H9 (cell line): ENCODE data around the gene EPN1. TPM values are rescaled to one million over a fixed set of nuclear protein-coding genes. Genes with fewer than 3 reads are reported as not detected.
A peak's percentile ranks its signal among the peaks of the same experiment; 100 is the strongest.

Experiments
- DNase-seq: peaks from one replicate; pipeline ENCODE4 v3.0.0-alpha.2; 2017
- H2AFZ ChIP-seq: one replicate; pipeline ENCODE4 v1.6.1; 2013; ENCODE audit warnings: mild to moderate bottlenecking, low read length, control low read depth, moderate library complexity
- H2AK5ac ChIP-seq: 2 replicates; pipeline ENCODE4 v1.6.1; 2013; ENCODE audit warnings: low read length, control low read depth, mixed read lengths; ENCODE audit not compliant: insufficient read length
- H2BK120ac ChIP-seq: one replicate; pipeline ENCODE4 v1.6.1; 2013; ENCODE audit warnings: low read depth, mild to moderate bottlenecking, low read length, control low read depth, inconsistent platforms; ENCODE audit not compliant: poor library complexity, severe bottlenecking
- H2BK12ac ChIP-seq: 2 replicates; pipeline ENCODE4 v1.6.1; 2013; ENCODE audit warnings: low read length, control low read depth, mixed read lengths, low read depth; ENCODE audit not compliant: insufficient read length
- H2BK15ac ChIP-seq: 2 replicates; pipeline ENCODE4 v1.6.1; 2013; ENCODE audit warnings: low read depth, low read length, control low read depth
- H2BK20ac ChIP-seq: one replicate; pipeline ENCODE4 v1.6.1; 2013; ENCODE audit warnings: low read depth, mild to moderate bottlenecking, low read length, control low read depth, inconsistent platforms; ENCODE audit not compliant: poor library complexity, severe bottlenecking
- H2BK5ac ChIP-seq: 2 replicates; pipeline ENCODE4 v1.6.1; 2013; ENCODE audit warnings: low read length, control low read depth, mixed read lengths; ENCODE audit not compliant: insufficient read length
- H3K14ac ChIP-seq: 2 replicates; pipeline ENCODE4 v1.6.1; 2013; ENCODE audit warnings: low read length, control low read depth; ENCODE audit not compliant: insufficient read depth
- H3K18ac ChIP-seq: 2 replicates; pipeline ENCODE4 v1.6.1; 2013; ENCODE audit warnings: low read depth, mild to moderate bottlenecking, mixed read lengths, low read length, control low read depth; ENCODE audit not compliant: insufficient read length
- H3K23ac ChIP-seq: 2 replicates; pipeline ENCODE4 v1.6.1; 2013; ENCODE audit warnings: low read length, control low read depth, mixed read lengths, low read depth; ENCODE audit not compliant: insufficient read length
- H3K23me2 ChIP-seq: 2 replicates; pipeline ENCODE4 v1.6.1; 2013; ENCODE audit warnings: low read depth, mild to moderate bottlenecking, mixed read lengths, low read length, control low read depth; ENCODE audit not compliant: insufficient read length, poor library complexity, severe bottlenecking
- H3K27ac ChIP-seq: 2 replicates; pipeline ENCODE4 v1.5.1; 2013; ENCODE audit warnings: low read length, control low read depth, mixed read lengths, low read depth; ENCODE audit not compliant: insufficient read length
- H3K27me3 ChIP-seq: 2 replicates; pipeline ENCODE4 v1.6.1; 2013; ENCODE audit warnings: low read length, control low read depth, inconsistent platforms; ENCODE audit not compliant: insufficient read depth
- H3K4ac ChIP-seq: 2 replicates; pipeline ENCODE4 v1.6.1; 2013; ENCODE audit warnings: low read depth, mild to moderate bottlenecking, control low read depth, inconsistent platforms, low read length, moderate library complexity
- H3K4me1 ChIP-seq: 2 replicates; pipeline ENCODE4 v1.6.1; 2013; ENCODE audit warnings: low read length, control low read depth, inconsistent platforms; ENCODE audit not compliant: insufficient read depth
- H3K4me2 ChIP-seq: 2 replicates; pipeline ENCODE4 v1.6.1; 2013; ENCODE audit warnings: low read length, control low read depth, mixed read lengths; ENCODE audit not compliant: insufficient read length, insufficient read depth
- H3K56ac ChIP-seq: 2 replicates; pipeline ENCODE4 v1.6.1; 2013; ENCODE audit warnings: low read depth, mild to moderate bottlenecking, mixed read lengths, low read length, control low read depth; ENCODE audit not compliant: insufficient read length
- H3K79me1 ChIP-seq: 2 replicates; pipeline ENCODE4 v1.6.1; 2013; ENCODE audit warnings: low read depth, mild to moderate bottlenecking, moderate library complexity, low read length, control low read depth, inconsistent platforms; ENCODE audit not compliant: insufficient read depth, poor library complexity, severe bottlenecking
- H3K79me2 ChIP-seq: 2 replicates; pipeline ENCODE4 v1.6.1; 2013; ENCODE audit warnings: low read length, control low read depth, inconsistent platforms; ENCODE audit not compliant: insufficient read depth
- H3K9ac ChIP-seq: 2 replicates; pipeline ENCODE4 v1.6.1; 2013; ENCODE audit warnings: low read length, control low read depth, mixed read lengths; ENCODE audit not compliant: insufficient read length; ENCODE audit errors: extremely low read depth
- H3K9me3 ChIP-seq: one replicate; pipeline ENCODE4 v1.6.1; 2013; ENCODE audit warnings: low read depth, low read length, inconsistent platforms; ENCODE audit not compliant: control insufficient read depth
- H3T11ph ChIP-seq: one replicate; pipeline ENCODE4 v1.6.1; 2013; ENCODE audit warnings: mild to moderate bottlenecking, low read length, control low read depth, inconsistent platforms
- H4K20me1 ChIP-seq: one replicate; pipeline ENCODE4 v1.6.1; 2013; ENCODE audit not compliant: control insufficient read depth, insufficient read length, insufficient read depth
- H4K5ac ChIP-seq: 2 replicates; pipeline ENCODE4 v1.6.1; 2013; ENCODE audit warnings: low read depth, mild to moderate bottlenecking, mixed read lengths, low read length, control low read depth; ENCODE audit not compliant: insufficient read length
- H4K8ac ChIP-seq: replicated peaks from 2 replicates; pipeline ENCODE4 v1.6.1; 2013; ENCODE audit warnings: low read length, control low read depth, mixed read lengths, low read depth; ENCODE audit not compliant: insufficient read length
- H4K91ac ChIP-seq: 2 replicates; pipeline ENCODE4 v1.6.1; 2013; ENCODE audit warnings: low read depth, mild to moderate bottlenecking, moderate library complexity, mixed read lengths, low read length, control low read depth; ENCODE audit not compliant: insufficient read length
- H3K27ac Mint-ChIP-seq, 3 experiments: 2 replicates in 2 of 3; 3 replicates in 1 of 3; pipeline ENCODE4 v1.8.0; 2020 to 2021; ENCODE audit warnings: mixed read lengths in 3 of 3, mild to moderate bottlenecking in 1 of 3, moderate library complexity in 1 of 3
- H3K27me3 Mint-ChIP-seq: 2 replicates; pipeline ENCODE4 v1.8.0; 2021; ENCODE audit warnings: low read depth, mild to moderate bottlenecking, moderate library complexity, mixed read lengths
- H3K36me3 Mint-ChIP-seq, 3 experiments: 2 replicates in 2 of 3; 3 replicates in 1 of 3; pipeline ENCODE4 v1.8.0; 2020 to 2021; ENCODE audit warnings: low read depth in 3 of 3, mixed read lengths in 3 of 3; ENCODE audit not compliant: insufficient read depth in 1 of 3
- H3K4me1 Mint-ChIP-seq, 2 experiments: 2 replicates each; pipeline ENCODE4 v1.8.0; 2020; ENCODE audit warnings: mixed read lengths in 2 of 2
- H3K4me3 Mint-ChIP-seq, 2 experiments: 2 replicates in 1 of 2; 3 replicates in 1 of 2; pipeline ENCODE4 v1.8.0; 2020 to 2021; ENCODE audit warnings: mild to moderate bottlenecking in 2 of 2, mixed read lengths in 2 of 2, moderate library complexity in 1 of 2
- H3K9me3 Mint-ChIP-seq, 2 experiments: 2 replicates in 1 of 2; 3 replicates in 1 of 2; pipeline ENCODE4 v1.8.0; 2020; ENCODE audit warnings: mild to moderate bottlenecking in 2 of 2, mixed read lengths in 2 of 2, moderate library complexity in 1 of 2
- WGBS: extraction: QIAGEN DNeasy Blood & Tissue Kit; methylation state at CpG from one replicate; pipeline ENCODE4 v1.1.7; 2013; ENCODE audit warnings: missing lambda C conversion rate, low lambda C conversion rate, mixed read lengths; ENCODE audit not compliant: insufficient read length; ENCODE audit errors: extremely low coverage; 5-methylcytosine and 5-hydroxymethylcytosine counted together
- total RNA-seq: library from RNA; stranded (reverse); gene quantifications from 2 replicates; pipeline ENCODE4 v1.2.1, GENCODE V29; 2021
- TF ChIP-seq, protein P1 (sequence below): fragments of 200-600 bp; sonication (generic); conservative IDR thresholded peaks from 3 replicates; pipeline ENCODE4 v1.8.0; 2021; ENCODE audit warnings: antibody characterized with exemption, mild to moderate bottlenecking

EPN1 gene
- total RNA-seq, 1 experiment from 2014 or later, result 159 TPM

DNA sequence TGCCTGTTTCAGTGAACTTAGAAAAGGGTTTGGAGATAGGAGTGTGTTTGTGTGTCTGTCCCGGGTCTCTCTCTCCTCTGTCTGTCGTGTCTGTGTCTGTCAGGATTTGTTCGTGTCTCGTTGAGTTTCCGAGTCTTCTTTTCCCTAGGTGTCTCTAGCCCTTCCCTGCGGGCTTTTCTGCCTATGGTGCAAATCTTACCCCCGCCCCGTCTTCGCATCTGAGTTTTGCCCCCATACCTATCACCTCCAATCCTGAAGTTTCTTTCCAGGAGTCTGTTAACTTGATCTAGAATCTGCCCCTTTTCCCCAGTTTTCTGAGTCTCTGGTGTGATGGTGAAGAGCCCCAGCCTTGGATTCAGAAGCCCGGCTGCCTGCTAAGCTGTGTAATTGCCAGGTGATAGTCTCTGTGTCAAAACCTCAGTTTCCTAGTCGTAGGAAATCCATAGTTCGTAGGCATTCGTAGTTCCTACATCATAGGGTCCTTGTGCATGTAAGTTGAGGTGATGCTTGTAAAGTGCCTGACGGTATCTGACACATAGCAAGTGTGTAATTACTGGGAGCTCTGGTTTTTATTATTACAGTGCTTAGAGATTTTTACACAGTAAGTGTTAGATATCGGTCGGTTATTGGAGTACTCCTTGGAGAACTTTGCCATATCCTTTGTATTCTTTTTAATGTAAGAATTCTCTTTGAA lies 782 bp downstream of the EPN1 start:
- Histone ChIP-seq H4K20me1 (no peaks in the 10 kb centered on the region), H2AFZ (no peak overlapping the region)
- no CpG with 5 or more reads among the region's 16 CpGs for WGBS

More for the DNA sequence above, 782 bp downstream of the EPN1 start:
- no peak overlapping the region for H2BK12ac ChIP-seq
- no peak overlapping the region for H2BK20ac ChIP-seq
- no peak for DNase-seq
- no peak overlapping the region for H3K27ac ChIP-seq
- peaks cover 6% of the 10 kb centered on the region for H3K23me2 ChIP-seq
- H3K4ac ChIP-seq, result no peak overlapping the region
- H3K14ac ChIP-seq, result no peak overlapping the region
- H3T11ph ChIP-seq, result no peak overlapping the region
- H2BK15ac ChIP-seq, result no peak overlapping the region
- no peaks in the 10 kb centered on the region for H3K9me3 ChIP-seq
- peaks cover 15% of the 10 kb centered on the region for H3K79me1 ChIP-seq
- H3K4me1 ChIP-seq, result no peaks in the 10 kb centered on the region
- no peaks in the 10 kb centered on the region for H3K27me3 ChIP-seq
- Mint-ChIP-seq H3K27ac (peak overlapping the region; percentile 55 to 98 (median 84); a peak in 6 of 7 replicates), H3K4me1 (peaks cover 36 to 42% of the 10 kb centered on the region in 2 experiments), H3K36me3 (peaks cover 23 to 58% (median 56%) of the 10 kb centered on the region in 3 experiments; a peak in 6 of 7 replicates), H3K9me3 (no peaks in the 10 kb centered on the region; a peak in 1 of 5 replicates), H3K4me3 (peak overlapping the region; percentile 94 to 98), H3K27me3 (no peaks in the 10 kb centered on the region)
- H4K5ac ChIP-seq, result no peak overlapping the region
- peak overlapping the region; percentile 77 for H3K4me2 ChIP-seq
- H2BK5ac ChIP-seq, result no peak overlapping the region
- no peak overlapping the region for H3K56ac ChIP-seq
- H3K9ac ChIP-seq, result peak overlapping the region; percentile 21
- H3K18ac ChIP-seq, result no peak overlapping the region
- no peak overlapping the region for H2BK120ac ChIP-seq
- peaks cover 19% of the 10 kb centered on the region; the same call in 1 of the 2 replicates for H3K79me2 ChIP-seq
- H3K23ac ChIP-seq, result no peak overlapping the region
- H2AK5ac ChIP-seq, result no peak overlapping the region
- H4K8ac ChIP-seq, result no peak overlapping the region
- no peak overlapping the region for H4K91ac ChIP-seq
- TF ChIP-seq, protein P1, sequence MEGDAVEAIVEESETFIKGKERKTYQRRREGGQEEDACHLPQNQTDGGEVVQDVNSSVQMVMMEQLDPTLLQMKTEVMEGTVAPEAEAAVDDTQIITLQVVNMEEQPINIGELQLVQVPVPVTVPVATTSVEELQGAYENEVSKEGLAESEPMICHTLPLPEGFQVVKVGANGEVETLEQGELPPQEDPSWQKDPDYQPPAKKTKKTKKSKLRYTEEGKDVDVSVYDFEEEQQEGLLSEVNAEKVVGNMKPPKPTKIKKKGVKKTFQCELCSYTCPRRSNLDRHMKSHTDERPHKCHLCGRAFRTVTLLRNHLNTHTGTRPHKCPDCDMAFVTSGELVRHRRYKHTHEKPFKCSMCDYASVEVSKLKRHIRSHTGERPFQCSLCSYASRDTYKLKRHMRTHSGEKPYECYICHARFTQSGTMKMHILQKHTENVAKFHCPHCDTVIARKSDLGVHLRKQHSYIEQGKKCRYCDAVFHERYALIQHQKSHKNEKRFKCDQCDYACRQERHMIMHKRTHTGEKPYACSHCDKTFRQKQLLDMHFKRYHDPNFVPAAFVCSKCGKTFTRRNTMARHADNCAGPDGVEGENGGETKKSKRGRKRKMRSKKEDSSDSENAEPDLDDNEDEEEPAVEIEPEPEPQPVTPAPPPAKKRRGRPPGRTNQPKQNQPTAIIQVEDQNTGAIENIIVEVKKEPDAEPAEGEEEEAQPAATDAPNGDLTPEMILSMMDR, result no peak
